ENCODE data around the gene VSIG10L.

Gene VSIG10L

DNA sequence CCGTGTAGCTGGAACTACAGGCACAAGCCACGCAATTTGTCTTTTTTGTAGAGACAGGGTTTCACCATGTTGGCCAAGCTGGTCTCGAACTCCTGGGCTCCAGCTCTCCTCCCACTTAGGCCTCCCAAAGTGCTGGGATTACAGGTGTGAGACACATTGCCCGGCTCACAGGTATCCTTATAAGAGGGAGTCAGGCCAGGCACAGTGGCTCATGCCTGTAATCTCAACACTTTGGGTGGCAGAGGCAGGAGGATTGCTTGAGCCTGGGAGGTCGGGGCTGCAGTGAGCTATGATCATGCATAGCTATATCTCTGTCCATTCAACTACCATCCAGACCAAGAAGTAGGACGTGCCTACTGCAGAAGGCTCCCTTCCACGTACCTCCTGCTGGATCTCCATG is 40.7 kb downstream of the VSIG10L start:
- no peak for TF ChIP-seq Cebpa-rat (IDR thresholded peaks at IDR 0.05)
- Histone ChIP-seq H3K4me2 (no peak overlapping the region), H3K27ac (no peak overlapping the region), H3K9me3 (replicated peaks in 1 of 11) (peaks cover 20 to 43% (median 35%) of the 10 kb centered on the region in 11 experiments), H3K9ac (no peak overlapping the region), H3K36me3 (peaks cover 0 to 8% (median 0%) of the 10 kb centered on the region in 11 experiments; a peak in 1 of 22 replicates), H3K4me3 (no peak overlapping the region), H4K20me1 (no peaks in the 10 kb centered on the region), H3K27me3 (no peaks in the 10 kb centered on the region), H3K4me1 (peaks cover 0 to 8% (median 4%) of the 10 kb centered on the region in 10 experiments; a peak in 12 of 20 replicates)

DNA sequence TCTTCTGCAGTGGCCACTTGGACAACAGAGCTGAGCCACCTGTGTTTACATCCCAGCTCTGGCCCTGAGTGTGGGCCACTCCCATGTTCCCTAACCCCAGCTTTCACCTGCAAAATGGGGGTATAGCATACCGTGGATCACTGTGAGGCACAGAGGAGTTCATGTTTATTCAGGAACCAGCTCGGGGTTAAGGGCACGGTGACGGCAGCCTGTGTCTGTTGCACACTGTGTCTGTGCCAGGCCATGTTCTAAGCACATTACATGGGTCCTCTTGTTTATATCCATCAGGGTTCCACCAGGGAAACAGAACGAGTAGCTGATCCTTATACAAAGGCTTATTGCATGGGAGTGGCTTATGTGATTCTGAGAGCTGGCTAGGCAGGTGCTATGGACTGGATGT is 44.5 kb downstream of the VSIG10L start:
- peaks cover 0 to 8% (median 4%) of the 10 kb centered on the region in 11 experiments; a peak in 16 of 22 replicates for H3K9me3 ChIP-seq (replicated peaks in 1 of 11)
- H3K4me2 ChIP-seq = no peak overlapping the region
- no peak overlapping the region for H3K4me3 ChIP-seq
- no peak for TF ChIP-seq Cebpa-rat (IDR thresholded peaks at IDR 0.05)
- no peak overlapping the region for H3K27ac ChIP-seq
- peaks cover 0 to 2% (median 0%) of the 10 kb centered on the region in 11 experiments; a peak in 1 of 22 replicates for H3K36me3 ChIP-seq
- no peak overlapping the region for H3K9ac ChIP-seq
- no peaks in the 10 kb centered on the region for H4K20me1 ChIP-seq
- peaks cover 0 to 5% (median 0%) of the 10 kb centered on the region in 11 experiments; a peak in 1 of 22 replicates for H3K27me3 ChIP-seq
- H3K4me1 ChIP-seq = peaks cover 34 to 46% (median 42%) of the 10 kb centered on the region in 10 experiments

- Histone ChIP-seq H4K20me1 (no peaks in the 10 kb centered on the region), H3K9me3 (replicated peaks in 1 of 11) (peaks cover 0 to 2% (median 0%) of the 10 kb centered on the region in 11 experiments; a peak in 3 of 22 replicates), H3K27me3 (peaks cover 0 to 5% (median 0%) of the 10 kb centered on the region in 11 experiments; a peak in 1 of 22 replicates), H3K36me3 (no peaks in the 10 kb centered on the region), H3K9ac (peak overlapping the region in 5 of 11 experiments; percentile 73 to 79 (median 75); a peak in 5 of 22 replicates), H3K27ac (0 out of 22 replicates have a peak overlapping the region, but pooled peaks of 3 of the 11 experiments have one; percentile 12 to 87 (median 82)), H3K4me3 (no peak overlapping the region), H3K4me2 (peak overlapping the region in 9 of 11 experiments; percentile 87 to 98 (median 89); a peak in 15 of 22 replicates), H3K4me1 (peaks cover 34 to 55% (median 50%) of the 10 kb centered on the region in 10 experiments)
- TF ChIP-seq Cebpa-rat (IDR thresholded peaks at IDR 0.05) = no peak
These were observed 45.4 kb downstream of the VSIG10L start for GRCh38 chr19:51296336-51297093.

DNA sequence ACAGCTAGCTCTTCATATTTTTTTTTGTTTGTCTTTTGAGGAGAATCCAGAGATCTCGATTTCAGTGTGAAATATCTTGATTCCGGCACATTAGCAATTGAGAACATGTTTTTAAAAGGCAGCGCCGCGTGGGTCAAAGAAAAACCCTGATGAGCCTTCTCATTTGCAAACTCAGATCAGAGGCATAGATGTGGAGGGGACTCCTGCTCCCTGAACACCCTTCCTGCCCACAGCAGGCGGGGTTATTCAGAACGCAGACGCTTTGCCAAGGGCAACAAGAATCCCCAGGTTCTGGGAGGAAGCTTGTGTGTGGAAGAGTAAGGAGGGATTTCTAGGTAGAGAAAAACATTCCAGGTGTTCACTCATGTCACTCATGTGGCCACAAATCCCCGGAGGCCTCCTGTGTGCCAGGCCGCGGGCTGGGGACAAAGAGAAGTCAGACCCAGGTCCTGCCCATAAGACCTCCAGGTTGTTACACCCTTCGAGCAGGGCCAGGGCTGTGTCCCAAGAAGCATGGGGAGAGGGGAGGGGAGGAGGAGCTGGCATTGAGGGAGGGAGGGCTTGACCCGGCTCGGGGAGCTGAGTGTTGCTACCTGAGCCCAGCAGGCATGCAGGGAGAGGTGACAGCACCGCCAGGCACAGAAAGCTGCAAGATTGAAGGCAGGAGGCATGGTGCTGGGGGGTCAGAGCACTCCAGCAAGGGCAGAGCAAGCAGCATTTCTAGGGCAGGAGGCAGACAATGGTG is 46.4 kb downstream of the VSIG10L start:
- Histone ChIP-seq H3K36me3 (no peaks in the 10 kb centered on the region), H3K9me3 (replicated peaks in 1 of 11) (peaks cover 0 to 11% (median 0%) of the 10 kb centered on the region in 11 experiments; a peak in 3 of 22 replicates), H3K27me3 (peaks cover 0 to 5% (median 0%) of the 10 kb centered on the region in 11 experiments; a peak in 1 of 22 replicates), H3K27ac (peak overlapping the region in 9 of 11 experiments; percentile 79 to 89 (median 84); a peak in 15 of 22 replicates), H3K4me3 (peak overlapping the region in 3 of 10 experiments; percentile 48 to 60 (median 54); a peak in 4 of 20 replicates), H4K20me1 (no peaks in the 10 kb centered on the region), H3K4me1 (peaks cover 34 to 61% (median 53%) of the 10 kb centered on the region in 10 experiments), H3K9ac (peak overlapping the region in 9 of 11 experiments; percentile 64 to 80 (median 75); a peak in 17 of 22 replicates), H3K4me2 (peak overlapping the region; percentile 84 to 98 (median 89))
- no peak for TF ChIP-seq Cebpa-rat (IDR thresholded peaks at IDR 0.05)

GRCh38 chr19:51294977-51295375 is 47.0 kb downstream of the VSIG10L start:
- Histone ChIP-seq H3K4me1 (peaks cover 34 to 61% (median 53%) of the 10 kb centered on the region in 10 experiments), H3K9me3 (replicated peaks in 1 of 11) (peaks cover 0 to 14% (median 0%) of the 10 kb centered on the region in 11 experiments; a peak in 3 of 22 replicates), H3K27ac (peak overlapping the region in 9 of 11 experiments; percentile 79 to 89 (median 84); a peak in 18 of 22 replicates), H3K36me3 (no peaks in the 10 kb centered on the region), H3K4me2 (peak overlapping the region; percentile 84 to 98 (median 89)), H4K20me1 (no peaks in the 10 kb centered on the region), H3K4me3 (peak overlapping the region in 6 of 10 experiments; percentile 29 to 60 (median 51); a peak in 9 of 20 replicates), H3K27me3 (peaks cover 0 to 5% (median 0%) of the 10 kb centered on the region in 11 experiments; a peak in 1 of 22 replicates), H3K9ac (peak overlapping the region in 9 of 11 experiments; percentile 64 to 80 (median 75); a peak in 17 of 22 replicates)
- no peak for TF ChIP-seq Cebpa-rat (IDR thresholded peaks at IDR 0.05)

- peak overlapping the region in 10 of 11 experiments; percentile 5 to 80 (median 74); a peak in 19 of 22 replicates for H3K9ac ChIP-seq
- H3K4me1 ChIP-seq = peaks cover 34 to 61% (median 53%) of the 10 kb centered on the region in 10 experiments
- peaks cover 0 to 14% (median 0%) of the 10 kb centered on the region in 11 experiments; a peak in 4 of 22 replicates for H3K9me3 ChIP-seq (replicated peaks in 1 of 11)
- no peak; a peak in 1 of 22 replicates for TF ChIP-seq Cebpa-rat (IDR thresholded peaks at IDR 0.05)
- peaks cover 0 to 5% (median 0%) of the 10 kb centered on the region in 11 experiments; a peak in 1 of 22 replicates for H3K27me3 ChIP-seq
- H3K36me3 ChIP-seq = no peaks in the 10 kb centered on the region
- H3K27ac ChIP-seq = peak overlapping the region in 10 of 11 experiments; percentile 51 to 89 (median 83); a peak in 20 of 22 replicates
- peak overlapping the region in 8 of 10 experiments; percentile 29 to 60 (median 48); a peak in 16 of 20 replicates for H3K4me3 ChIP-seq
- H3K4me2 ChIP-seq = peak overlapping the region; percentile 84 to 98 (median 89)
- H4K20me1 ChIP-seq = no peaks in the 10 kb centered on the region
These were observed 47.5 kb downstream of the VSIG10L start for GRCh38 chr19:51294211-51294976.

DNA sequence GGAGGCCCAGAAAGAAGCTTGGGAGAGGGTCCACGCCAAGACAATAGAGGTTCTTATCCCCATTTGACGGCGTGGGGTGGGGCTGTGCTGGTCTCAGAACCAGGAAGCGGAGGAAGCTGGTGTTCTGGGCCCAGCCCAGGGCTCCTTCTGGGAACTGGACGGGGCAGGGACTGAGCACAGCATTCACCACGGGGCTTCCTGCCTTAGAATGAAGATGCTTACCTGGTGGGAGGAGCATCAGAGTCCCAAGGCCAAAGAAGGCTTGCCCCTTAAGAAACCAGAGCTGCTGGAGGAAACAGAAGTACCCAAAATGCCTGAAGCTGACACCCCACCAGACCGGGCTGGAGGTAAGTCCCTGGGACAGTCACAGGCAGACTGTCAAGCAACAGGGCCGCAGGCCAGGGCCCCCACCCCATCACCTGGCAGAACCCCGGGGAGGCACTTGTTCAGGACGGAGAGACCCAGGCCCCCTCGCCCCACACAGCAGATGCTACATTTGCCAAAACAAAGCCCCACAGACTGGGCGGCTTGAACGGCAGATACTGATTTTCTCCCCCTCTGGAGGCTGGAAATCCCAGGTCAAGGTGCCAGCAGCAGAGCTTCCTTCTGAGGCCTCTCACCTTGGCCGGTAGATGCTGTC is 48.2 kb downstream of the VSIG10L start:
- TF ChIP-seq Cebpa-rat (IDR thresholded peaks at IDR 0.05) = no peak
- no peaks in the 10 kb centered on the region for H4K20me1 ChIP-seq
- H3K27ac ChIP-seq = peak overlapping the region in 10 of 11 experiments; percentile 51 to 89 (median 83); a peak in 20 of 22 replicates
- peaks cover 0 to 14% (median 0%) of the 10 kb centered on the region in 11 experiments; a peak in 4 of 22 replicates for H3K9me3 ChIP-seq (replicated peaks in 1 of 11)
- H3K4me1 ChIP-seq = peaks cover 34 to 61% (median 53%) of the 10 kb centered on the region in 10 experiments
- peak overlapping the region in 8 of 10 experiments; percentile 29 to 60 (median 45); a peak in 14 of 20 replicates for H3K4me3 ChIP-seq
- peaks cover 0 to 5% (median 0%) of the 10 kb centered on the region in 11 experiments; a peak in 1 of 22 replicates for H3K27me3 ChIP-seq
- peak overlapping the region in 10 of 11 experiments; percentile 5 to 80 (median 74); a peak in 20 of 22 replicates for H3K9ac ChIP-seq
- no peaks in the 10 kb centered on the region for H3K36me3 ChIP-seq
- peak overlapping the region; percentile 84 to 98 (median 89) for H3K4me2 ChIP-seq

Measured in BLaER1 treated with 17β-estradiol and CSF1 and Interleukin-3, amounts not matched to agents 10 nM and 100 nM (cell line).